Stimulated activated CD4-positive, alpha-beta T cell treated with anti-CD3 and anti-CD28 coated beads, TNF-alpha, amount 100 ng/mL, for 4 hours (primary cell): ENCODE results near the gene PDSS2.

Experiments used
- DNase-seq, 3 experiments: peaks; one replicate each; pipeline ENCODE4 v3.0.0-alpha.2; 2020; ENCODE audit warnings: low read depth in 3 of 3

PDSS2 gene

GRCh38 chr6:107361753-107362604 is 97.4 kb downstream of the PDSS2 start:
- no peak for DNase-seq

- no peak for DNase-seq
Observed at GRCh38 chr6:107360476-107360875, 98.9 kb downstream of the PDSS2 start.

- no peak for DNase-seq
Observed at GRCh38 chr6:107357842-107358241, 101.5 kb downstream of the PDSS2 start.

GRCh38 chr6:107357031-107357430 is 102.3 kb downstream of the PDSS2 start:
- no peak for DNase-seq

DNA sequence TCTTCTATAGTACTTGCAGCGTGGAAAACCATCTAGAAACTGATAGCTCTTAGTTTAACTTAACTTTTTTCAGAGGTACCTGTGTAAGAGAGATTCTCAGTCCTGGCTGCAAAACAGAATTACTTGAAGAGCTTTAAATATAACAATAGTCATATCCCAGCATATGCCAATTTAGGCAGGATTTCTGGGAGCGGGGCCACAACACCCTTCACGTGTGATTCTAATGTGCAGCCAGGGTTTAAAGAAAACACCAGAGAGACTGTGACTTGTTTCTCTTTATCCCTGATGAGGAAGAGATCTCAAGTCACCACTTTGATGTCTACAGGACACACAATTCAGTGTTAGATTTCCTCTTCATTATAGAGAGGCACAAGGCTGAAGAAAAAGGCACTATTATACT is 103.7 kb downstream of the PDSS2 start:
- DNase-seq, result no peak

DNA sequence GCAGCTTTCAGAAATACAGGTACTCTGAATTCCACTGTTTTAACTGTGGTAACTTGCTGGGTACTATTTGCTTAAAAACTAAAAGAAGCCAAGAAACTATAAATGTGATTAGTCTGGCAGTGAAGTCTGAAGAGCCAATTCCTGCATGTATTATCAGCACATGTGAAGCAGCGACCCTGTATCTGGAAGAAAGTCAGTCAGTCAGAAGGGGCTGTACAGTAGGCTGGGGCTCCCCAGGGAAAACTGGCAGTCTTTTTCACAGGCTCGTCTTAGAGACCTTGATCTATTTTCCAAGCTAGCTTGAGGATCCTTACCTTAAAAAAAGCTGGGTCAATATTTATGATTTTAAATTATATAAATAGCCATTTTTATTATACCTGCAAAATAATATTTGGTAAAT is 104.9 kb downstream of the PDSS2 start:
- DNase-seq, result no peak

DNA sequence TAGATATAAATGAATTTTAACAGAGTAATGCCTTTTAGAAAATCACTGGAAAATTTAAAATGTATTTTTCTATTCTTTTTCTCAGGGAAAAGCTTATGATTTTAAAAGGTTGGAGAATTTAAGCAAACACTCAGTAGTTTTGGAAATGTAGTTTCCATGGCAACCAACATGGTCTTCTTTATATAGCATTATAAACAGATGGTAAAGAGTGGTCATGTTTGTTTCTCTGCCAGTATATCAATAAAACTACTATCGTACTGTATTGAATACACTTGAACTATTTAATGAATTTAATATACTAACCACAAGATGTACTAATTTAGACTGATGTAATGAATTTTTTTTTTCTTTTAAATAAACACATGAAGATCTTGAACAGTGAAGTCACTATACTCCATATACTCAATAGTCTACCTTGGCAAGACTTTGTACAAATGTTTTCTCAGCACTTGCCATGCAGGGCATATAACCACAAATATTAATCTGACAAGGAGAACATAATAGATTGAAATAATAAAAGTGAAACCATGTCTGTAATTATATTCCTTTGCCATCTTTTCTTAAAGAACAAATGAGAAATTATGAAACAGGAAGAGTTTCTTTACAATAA is 105.5 kb downstream of the PDSS2 start:
- no peak for DNase-seq

- no peak for DNase-seq
Observed at GRCh38 chr6:107348224-107348623, 111.1 kb downstream of the PDSS2 start.

GRCh38 chr6:107345393-107345792 is 114.0 kb downstream of the PDSS2 start:
- DNase-seq, result no peak

GRCh38 chr6:107344981-107345380 is 114.4 kb downstream of the PDSS2 start:
- DNase-seq, result no peak

DNA sequence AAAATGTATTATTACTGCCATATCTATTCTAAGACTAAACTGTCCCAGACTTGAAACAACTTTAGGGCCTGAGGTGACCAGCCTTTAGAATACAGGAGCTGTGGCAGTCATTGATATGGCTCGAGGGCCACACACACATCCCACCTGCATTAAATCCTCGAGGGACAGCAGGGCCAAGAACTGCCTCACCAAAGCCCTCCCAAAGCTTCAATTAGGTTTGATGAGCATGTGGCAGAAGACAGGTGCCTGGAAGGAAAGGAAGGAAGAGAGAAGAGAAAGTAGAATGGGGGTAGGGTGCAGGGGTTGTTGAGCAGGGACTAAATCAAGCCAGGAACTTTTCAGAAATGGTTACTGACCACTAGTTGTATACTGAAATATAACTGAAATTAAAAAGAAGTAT is 115.0 kb downstream of the PDSS2 start:
- no peak for DNase-seq

- DNase-seq, result no peak
Observed at GRCh38 chr6:107342144-107342543, 117.2 kb downstream of the PDSS2 start.

DNA sequence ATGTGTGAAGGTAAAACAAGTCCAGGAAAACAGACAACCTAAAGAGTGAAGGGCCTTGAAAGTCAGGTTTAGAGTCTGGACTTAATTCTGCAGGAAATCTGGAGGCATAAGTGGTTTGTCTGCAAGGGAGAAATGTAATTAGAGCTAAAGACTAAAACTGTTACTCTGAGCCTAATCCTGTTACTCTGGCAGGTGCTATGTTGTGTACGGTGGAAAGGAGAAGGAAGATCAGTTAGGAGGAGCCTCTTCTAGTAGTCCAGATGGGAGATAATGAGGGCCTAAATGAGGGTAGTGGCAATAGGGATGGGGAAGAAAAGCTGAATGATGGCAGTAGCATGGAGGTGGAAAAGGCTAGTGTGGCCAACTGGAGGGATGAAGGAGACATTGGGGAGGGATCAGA is 118.5 kb downstream of the PDSS2 start:
- no peak for DNase-seq

DNA sequence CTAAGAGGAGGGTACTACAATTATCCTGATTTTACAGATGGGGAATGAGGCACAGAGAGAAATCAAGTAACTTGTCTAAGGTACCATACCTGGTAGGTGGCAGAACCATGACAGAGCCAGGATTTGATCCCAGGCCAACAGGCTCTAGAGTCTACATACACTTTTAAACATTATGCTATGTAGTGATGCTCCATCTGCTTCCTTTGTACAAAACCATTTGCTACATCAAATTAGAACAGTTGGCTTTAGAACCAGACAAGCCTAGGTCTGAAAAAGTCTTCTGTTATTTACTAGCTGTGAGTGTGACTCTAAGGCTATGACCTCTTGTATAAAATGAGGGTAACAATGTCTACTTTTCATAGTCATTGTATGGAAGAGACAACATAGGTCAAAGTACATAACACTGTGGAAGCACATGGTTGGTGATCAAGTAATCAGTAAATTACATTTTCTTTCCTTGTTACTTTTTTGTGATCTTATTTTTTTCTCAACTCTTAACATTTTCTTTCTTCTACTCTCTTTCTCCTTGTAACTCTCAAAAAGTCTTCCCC is 122.1 kb downstream of the PDSS2 start:
- no peak for DNase-seq

DNA sequence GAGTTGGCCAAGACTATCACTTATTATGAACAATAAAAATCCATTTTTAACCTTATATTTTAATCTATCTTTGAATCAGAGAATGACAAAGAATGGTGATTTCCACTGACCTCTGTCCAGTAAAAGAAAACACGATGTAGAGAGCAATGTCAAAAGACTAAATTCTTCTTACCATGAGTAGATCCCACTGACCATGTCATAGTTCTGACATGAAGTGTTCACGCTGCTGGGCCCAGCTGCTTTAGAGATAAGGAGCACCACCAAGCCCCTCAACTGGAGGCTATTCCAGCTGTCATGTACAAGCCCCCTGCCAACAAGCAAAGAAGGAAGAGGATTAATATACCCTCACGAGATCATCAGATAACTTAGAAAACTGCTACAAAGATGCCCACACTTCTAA is 125.3 kb downstream of the PDSS2 start:
- DNase-seq, result no peak

- no peak for DNase-seq
Observed at GRCh38 chr6:107333491-107333890, 125.9 kb downstream of the PDSS2 start.

- no peak for DNase-seq
Observed at GRCh38 chr6:107331409-107332386, 127.7 kb downstream of the PDSS2 start.

- no peak for DNase-seq
Observed at GRCh38 chr6:107330168-107330567, 129.2 kb downstream of the PDSS2 start.

DNA sequence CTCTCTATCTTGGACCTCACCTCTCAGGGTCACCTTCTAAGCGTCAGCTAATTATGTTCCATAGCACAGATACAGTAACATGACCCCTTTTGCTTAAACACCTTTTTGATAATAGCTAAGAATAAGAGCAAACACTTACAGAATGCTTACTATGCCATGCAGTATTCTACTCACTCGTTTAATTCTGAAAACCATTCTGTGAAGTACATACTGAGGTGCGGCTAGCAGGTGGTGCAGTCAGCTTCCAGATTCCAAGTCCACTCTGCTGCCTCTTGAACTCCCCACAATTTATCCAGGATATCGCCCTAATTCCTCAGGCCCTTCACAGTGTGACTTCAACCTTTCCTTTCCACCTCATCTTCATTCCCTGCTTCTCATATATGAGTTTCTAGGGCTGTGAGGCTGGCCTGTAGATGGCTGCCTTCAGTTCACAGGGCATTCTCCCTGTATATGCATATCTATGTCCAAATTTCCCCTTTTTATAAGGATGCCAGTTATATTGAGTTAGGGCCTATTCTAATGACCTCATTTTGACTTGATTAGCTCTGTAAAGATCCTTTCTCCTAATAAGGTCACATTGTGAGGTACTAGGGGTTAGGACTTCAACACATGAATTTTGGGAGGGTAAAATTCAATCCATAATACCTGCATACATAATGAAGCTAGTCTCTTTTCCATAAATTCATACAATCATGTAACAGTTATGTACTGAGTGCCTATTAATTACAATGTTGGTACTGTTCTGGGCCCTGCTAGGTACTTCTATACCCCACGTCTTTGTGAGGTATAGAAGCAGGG is 130.1 kb downstream of the PDSS2 start:
- DNase-seq, result no peak

DNA sequence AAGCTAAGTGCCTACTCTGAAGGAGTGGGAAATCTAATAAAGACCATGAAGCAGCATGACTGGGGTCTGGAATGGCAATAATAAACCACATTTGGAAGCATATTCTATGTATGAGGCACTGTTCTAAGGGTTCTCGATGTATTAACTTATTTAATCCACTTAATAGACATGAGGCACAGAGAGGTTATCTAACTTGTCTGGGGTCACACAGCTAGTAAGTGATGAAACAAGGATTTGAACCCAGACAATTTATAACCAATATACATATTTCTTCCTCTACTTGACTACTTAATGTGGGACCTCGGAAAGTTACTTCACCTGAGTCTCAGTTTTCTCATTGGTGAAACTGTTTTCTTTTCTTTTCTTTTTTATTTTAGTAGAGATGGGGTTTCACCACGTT is 131.3 kb downstream of the PDSS2 start:
- no peak for DNase-seq

DNA sequence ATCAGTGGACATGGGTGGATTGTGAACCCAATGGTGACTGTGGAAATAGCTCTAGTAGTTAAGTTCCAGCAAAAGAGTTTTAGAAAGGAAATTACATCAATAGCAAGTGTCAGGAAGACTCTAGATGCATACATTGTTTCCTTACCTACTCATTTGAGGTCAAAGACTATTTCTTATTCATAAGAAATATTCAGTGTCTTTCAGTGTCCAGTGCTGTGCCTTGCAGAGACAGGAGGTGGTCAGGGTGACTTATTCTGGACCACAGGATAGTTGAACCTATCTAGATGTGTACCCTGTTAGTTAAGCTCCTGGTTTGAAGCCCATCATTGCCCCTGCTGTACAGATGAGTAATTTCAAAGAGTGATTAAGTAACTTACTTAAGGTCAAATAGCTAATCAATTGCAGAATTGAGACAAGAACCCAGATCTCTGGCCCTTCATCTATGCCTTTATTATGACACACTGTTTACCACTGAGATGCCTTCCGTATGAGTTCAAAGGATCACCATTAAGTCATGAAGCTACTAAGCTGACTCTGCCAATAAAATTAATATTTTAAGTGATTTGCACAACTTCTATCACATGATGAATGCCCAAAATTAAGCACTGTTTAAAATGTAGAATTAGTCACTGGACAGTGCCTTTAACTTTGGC is 136.1 kb downstream of the PDSS2 start:
- no peak for DNase-seq
